Endothelial cell of umbilical vein (primary cell): ENCODE measurements around the gene PTPRD. TPM values are rescaled to one million over a fixed set of nuclear protein-coding genes. Genes with fewer than 3 reads are reported as not detected.

ENCODE experiments used
- BruUV-seq: library from RNA; stranded (reverse); fragments of 400-500 nt; replicated peaks from 2 replicates; lab custom pipeline; 2021; lab: Mats Ljungman, UMichigan
- CTCF ChIA-PET: fragments of 300-600, 350-600 bp; sonication (Branson Sonifier 250); formaldehyde crosslinking; loops from one replicate; lab custom pipeline; 2021; ENCODE audit warnings: antibody characterized with exemption, inconsistent platforms; lab: Charles Lee
- POLR2A ChIA-PET: fragments of 300-600, 350-600 bp; sonication (Branson Sonifier 250); formaldehyde crosslinking; loops from one replicate; lab custom pipeline; 2021; ENCODE audit warnings: antibody characterized with exemption, inconsistent platforms; lab: Charles Lee
- DNase-seq: peaks from one replicate; pipeline ENCODE4 v3.0.0-alpha.2; 2011; ENCODE audit warnings: low read depth, low spot score
- FAIRE-seq: peaks from 2 replicates; lab custom pipeline; 2011; peaks lifted over from hg19 to GRCh38; lab: Jason Lieb, UNC
- H2AFZ ChIP-seq: 2 replicates; pipeline ENCODE4 v1.6.0; 2012; ENCODE audit warnings: low read depth, low read length, control low read depth, inconsistent platforms
- H3K27ac ChIP-seq: 2 replicates; pipeline ENCODE4 v1.5.1; 2011; ENCODE audit warnings: low read depth, mild to moderate bottlenecking, control low read depth, low read length, moderate library complexity; ENCODE audit not compliant: insufficient read depth
- H3K27me3 ChIP-seq, 2 experiments: 2 replicates each; pipeline versions ENCODE4 v1.6.0 to v1.6.1; 2011; ENCODE audit warnings: low read length in 2 of 2, mixed read lengths in 1 of 2; ENCODE audit not compliant: control insufficient read depth in 2 of 2, insufficient read depth in 2 of 2
- H3K36me3 ChIP-seq, 2 experiments: 2 replicates in 1 of 2; 3 replicates in 1 of 2; pipeline ENCODE4 v1.5.1; 2011; ENCODE audit warnings: low read length in 2 of 2, mild to moderate bottlenecking in 1 of 2, moderate library complexity in 1 of 2; ENCODE audit not compliant: control insufficient read depth in 2 of 2, insufficient read depth in 2 of 2; ENCODE audit errors: extremely low read depth in 1 of 2
- H3K4me1 ChIP-seq: 3 replicates; pipeline ENCODE4 v1.5.1; 2011; ENCODE audit warnings: mild to moderate bottlenecking, low read length; ENCODE audit not compliant: control insufficient read depth, insufficient read depth; ENCODE audit errors: extremely low read depth
- H3K4me2 ChIP-seq: 2 replicates; pipeline ENCODE4 v1.6.1; 2011; ENCODE audit warnings: low read length, control low read depth, mixed read lengths; ENCODE audit not compliant: insufficient read depth
- H3K4me3 ChIP-seq, 3 experiments: fragments of 200-600 bp in 1 of 3; sonication (generic), shearing (Covaris generic) in 1 of 3; replicated peaks in 1 of 3; 2 replicates each; pipeline ENCODE4 v1.5.1; 2011 to 2016; ENCODE audit warnings: control low read depth in 3 of 3, low read length in 3 of 3, mild to moderate bottlenecking in 2 of 3, inconsistent platforms in 1 of 3, low read depth in 1 of 3, moderate library complexity in 1 of 3; ENCODE audit not compliant: insufficient read depth in 1 of 3
- H3K79me2 ChIP-seq: 2 replicates; pipeline ENCODE4 v1.6.0; 2012; ENCODE audit warnings: low read length, inconsistent platforms; ENCODE audit not compliant: control insufficient read depth, insufficient read depth
- H3K9ac ChIP-seq: replicated peaks from 2 replicates; pipeline ENCODE3; 2011; ENCODE audit warnings: low read length, control low read depth; ENCODE audit not compliant: insufficient read depth; ENCODE audit errors: extremely low read depth
- H3K9me1 ChIP-seq: replicated peaks from 3 replicates; pipeline ENCODE4 v1.6.0; 2011; ENCODE audit warnings: mild to moderate bottlenecking, low read length; ENCODE audit not compliant: control insufficient read depth, insufficient read depth; ENCODE audit errors: extremely low read depth
- H3K9me3 ChIP-seq: replicated peaks from 2 replicates; pipeline ENCODE4 v1.5.1; 2012; ENCODE audit warnings: low read length, inconsistent platforms; ENCODE audit not compliant: control insufficient read depth, insufficient read depth
- H4K20me1 ChIP-seq: replicated peaks from 2 replicates; pipeline ENCODE3; 2011; ENCODE audit warnings: mild to moderate bottlenecking, low read length; ENCODE audit not compliant: control insufficient read depth, insufficient read depth; ENCODE audit errors: extremely low read depth
- EZH2 ChIP-seq: IDR thresholded peaks from 2 replicates; pipeline ENCODE4 v1.6.1; 2012; ENCODE audit warnings: borderline replicate concordance, low read depth, mild to moderate bottlenecking, moderate library complexity, low read length, inconsistent platforms; ENCODE audit not compliant: severe bottlenecking
- FOS ChIP-seq: IDR thresholded peaks from 2 replicates; pipeline ENCODE4 v1.6.1; 2011; ENCODE audit warnings: mild to moderate bottlenecking, low read length, moderate library complexity, borderline replicate concordance; ENCODE audit not compliant: insufficient read depth
- GATA2 ChIP-seq: IDR thresholded peaks from 2 replicates; pipeline ENCODE4 v1.7.0; 2011; ENCODE audit warnings: low read depth, mild to moderate bottlenecking, moderate library complexity, mixed read lengths, low read length; ENCODE audit not compliant: insufficient read length, insufficient read depth
- JUN ChIP-seq: IDR thresholded peaks from 2 replicates; pipeline ENCODE4 v1.6.1; 2011; ENCODE audit warnings: borderline replicate concordance, low read depth; ENCODE audit not compliant: insufficient read length, insufficient read depth
- MYC ChIP-seq: IDR thresholded peaks from one replicate; pipeline ENCODE4 v1.6.1; 2011; ENCODE audit warnings: mild to moderate bottlenecking, low read depth, low read length
- POLR2A ChIP-seq: IDR thresholded peaks from 2 replicates; pipeline ENCODE4 v1.6.1; 2012; ENCODE audit warnings: low read depth, mild to moderate bottlenecking, control low read depth, low read length
- POLR2AphosphoS5 ChIP-seq: IDR thresholded peaks from 2 replicates; pipeline ENCODE4 v1.6.1; 2012; ENCODE audit warnings: low read depth, mild to moderate bottlenecking, control low read depth, low read length, moderate library complexity; ENCODE audit not compliant: insufficient read depth
- dilution Hi-C: fragments of 300-500 bp; cut with MboI; formaldehyde crosslinking; loops from one replicate; pipeline ENCODE4 v1.15.0; 2019; ENCODE audit warnings: low sequenced_read_pairs; ENCODE audit not compliant: extremely low pct_ligation_motif_present
- intact Hi-C: fragments of 100-400 bp; cut with micrococcal nuclease; formaldehyde crosslinking; loops from one replicate; pipeline ENCODE4 v1.10.0; 2022
- polyA plus RNA-seq, 4 experiments: library from polyadenylated mRNA; depleted of rRNA in 3 of 4; stranded (reverse) in 3 of 4; unstranded in 1 of 4; fragments of >200 nt; gene quantifications; 2 replicates each; pipeline versions ENCODE4 v1.2.1 to v1.2.3, GENCODE V29; 2011 to 2012; ENCODE audit warnings: missing spikeins in 1 of 4
- total RNA-seq: library from RNA; stranded (reverse); gene quantifications from 2 replicates; pipeline ENCODE4 v1.2.3, GENCODE V29; 2021
- TF ChIP-seq, protein P1 (sequence below): IDR thresholded peaks from 2 replicates; pipeline ENCODE4 v1.6.1; 2011; ENCODE audit not compliant: insufficient read depth, insufficient read length
- TF ChIP-seq, protein P2 (sequence below), 2 donors: IDR thresholded peaks; 1 replicate in 1 of 2; 2 replicates in 1 of 2; pipeline ENCODE4 v1.5.1; 2011; ENCODE audit warnings: low read length in 2 of 2, mild to moderate bottlenecking in 2 of 2, moderate library complexity in 2 of 2, control low read depth in 1 of 2, inconsistent platforms in 1 of 2, low read depth in 1 of 2; ENCODE audit not compliant: insufficient read depth in 1 of 2; ENCODE audit errors: extremely low read depth in 1 of 2

PTPRD gene
- total and polyA plus RNA-seq, 2 donors (not counting 3 experiments of a cell fraction or from before 2014, with no cell fraction given) = 5.5 to 5.7 TPM

DNA sequence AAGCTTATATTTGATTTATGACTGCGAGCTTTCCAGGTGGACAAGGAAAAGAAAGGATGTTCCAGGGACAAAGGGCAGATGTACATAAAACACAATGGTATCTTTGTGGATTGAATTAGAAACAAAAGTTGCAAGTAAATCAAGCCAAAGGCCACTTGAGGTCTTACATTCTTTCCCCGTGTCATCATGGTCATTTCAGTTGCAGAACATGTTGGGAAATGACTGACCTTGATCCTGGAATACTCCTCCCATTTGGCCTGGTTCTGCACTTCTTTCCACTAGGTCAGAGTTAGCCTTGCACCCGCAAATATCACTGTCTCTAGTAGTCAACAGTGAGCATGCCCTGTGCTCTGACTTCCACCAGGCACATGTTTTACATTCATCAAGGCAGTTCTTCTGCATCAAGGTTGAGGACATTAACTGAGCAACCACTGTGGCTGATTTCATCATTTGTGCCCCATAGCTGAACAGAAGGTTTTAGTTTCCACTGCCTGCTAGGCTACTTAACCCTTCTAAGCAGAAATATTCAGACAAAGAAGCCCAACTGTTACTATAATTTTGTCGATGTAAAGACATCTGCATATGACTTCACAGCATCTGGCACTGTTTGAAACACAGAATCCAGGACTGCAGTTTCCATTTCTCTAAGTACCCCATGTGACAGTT is 1651.5 kb downstream of the PTPRD start:
- H3K4me2 ChIP-seq = no peak overlapping the region
- TF ChIP-seq GATA2 (no peak), EZH2 (no peak), FOS (no peak), POLR2AphosphoS5 (no peak), POLR2A (no peak), JUN (no peak), MYC (no peak)
- TF ChIP-seq, protein P1, sequence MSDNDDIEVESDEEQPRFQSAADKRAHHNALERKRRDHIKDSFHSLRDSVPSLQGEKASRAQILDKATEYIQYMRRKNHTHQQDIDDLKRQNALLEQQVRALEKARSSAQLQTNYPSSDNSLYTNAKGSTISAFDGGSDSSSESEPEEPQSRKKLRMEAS = no peak
- TF ChIP-seq, protein P2, sequence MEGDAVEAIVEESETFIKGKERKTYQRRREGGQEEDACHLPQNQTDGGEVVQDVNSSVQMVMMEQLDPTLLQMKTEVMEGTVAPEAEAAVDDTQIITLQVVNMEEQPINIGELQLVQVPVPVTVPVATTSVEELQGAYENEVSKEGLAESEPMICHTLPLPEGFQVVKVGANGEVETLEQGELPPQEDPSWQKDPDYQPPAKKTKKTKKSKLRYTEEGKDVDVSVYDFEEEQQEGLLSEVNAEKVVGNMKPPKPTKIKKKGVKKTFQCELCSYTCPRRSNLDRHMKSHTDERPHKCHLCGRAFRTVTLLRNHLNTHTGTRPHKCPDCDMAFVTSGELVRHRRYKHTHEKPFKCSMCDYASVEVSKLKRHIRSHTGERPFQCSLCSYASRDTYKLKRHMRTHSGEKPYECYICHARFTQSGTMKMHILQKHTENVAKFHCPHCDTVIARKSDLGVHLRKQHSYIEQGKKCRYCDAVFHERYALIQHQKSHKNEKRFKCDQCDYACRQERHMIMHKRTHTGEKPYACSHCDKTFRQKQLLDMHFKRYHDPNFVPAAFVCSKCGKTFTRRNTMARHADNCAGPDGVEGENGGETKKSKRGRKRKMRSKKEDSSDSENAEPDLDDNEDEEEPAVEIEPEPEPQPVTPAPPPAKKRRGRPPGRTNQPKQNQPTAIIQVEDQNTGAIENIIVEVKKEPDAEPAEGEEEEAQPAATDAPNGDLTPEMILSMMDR (IDR thresholded peaks at IDR 0.05; ENCODE audit: extremely low read depth in 1 of 2, insufficient read depth in 1 of 2, low read depth in 1 of 2, low read length in 2 of 2) = no peak
- ChIA-PET POLR2A (no interaction called here), CTCF (no interaction called here)
- no TSS peak for BruUV-seq
- intact Hi-C loops (no loop called here), dilution Hi-C loops (no loop called here)
- FAIRE-seq (no peak), DNase-seq (no peak)
- H3K27ac ChIP-seq = no peak overlapping the region
- H3K9me3 ChIP-seq = no peaks in the 10 kb centered on the region
- H3K4me3 ChIP-seq = no peak overlapping the region
- H3K4me1 ChIP-seq = no peaks in the 10 kb centered on the region
- no peaks in the 10 kb centered on the region for H3K9me1 ChIP-seq
- no peaks in the 10 kb centered on the region for H3K36me3 ChIP-seq
- H4K20me1 ChIP-seq = no peaks in the 10 kb centered on the region
- H3K79me2 ChIP-seq = no peaks in the 10 kb centered on the region
- no peak overlapping the region for H2AFZ ChIP-seq
- no peaks in the 10 kb centered on the region for H3K27me3 ChIP-seq
- H3K9ac ChIP-seq = no peak overlapping the region
